Ovary (tissue), 3 donors: ENCODE measurements around the gene STX4.

Experiments used
- EP300 ChIP-seq: sonication (generic); formaldehyde crosslinking; IDR thresholded peaks from one replicate; pipeline ENCODE4 v1.6.1; 2017; ENCODE audit warnings: antibody characterized with exemption
- POLR2A ChIP-seq: fragments of 450-650 bp; IDR thresholded peaks from one replicate; pipeline ENCODE4 v1.6.1; 2017; ENCODE audit warnings: antibody characterized with exemption, mild to moderate bottlenecking, moderate library complexity
- TF ChIP-seq, protein P1 (sequence below), 3 donors: fragments of 450-650 bp in 2 of 3; fragments of 200-600 bp in 1 of 3; IDR thresholded peaks; one replicate each; pipeline versions ENCODE4 v1.5.1 to v1.8.0; 2016 to 2022; ENCODE audit warnings: antibody characterized with exemption in 3 of 3, mild to moderate bottlenecking in 1 of 3
- donor health status: DM: no; HTN: no; CAD: no.

DNA sequence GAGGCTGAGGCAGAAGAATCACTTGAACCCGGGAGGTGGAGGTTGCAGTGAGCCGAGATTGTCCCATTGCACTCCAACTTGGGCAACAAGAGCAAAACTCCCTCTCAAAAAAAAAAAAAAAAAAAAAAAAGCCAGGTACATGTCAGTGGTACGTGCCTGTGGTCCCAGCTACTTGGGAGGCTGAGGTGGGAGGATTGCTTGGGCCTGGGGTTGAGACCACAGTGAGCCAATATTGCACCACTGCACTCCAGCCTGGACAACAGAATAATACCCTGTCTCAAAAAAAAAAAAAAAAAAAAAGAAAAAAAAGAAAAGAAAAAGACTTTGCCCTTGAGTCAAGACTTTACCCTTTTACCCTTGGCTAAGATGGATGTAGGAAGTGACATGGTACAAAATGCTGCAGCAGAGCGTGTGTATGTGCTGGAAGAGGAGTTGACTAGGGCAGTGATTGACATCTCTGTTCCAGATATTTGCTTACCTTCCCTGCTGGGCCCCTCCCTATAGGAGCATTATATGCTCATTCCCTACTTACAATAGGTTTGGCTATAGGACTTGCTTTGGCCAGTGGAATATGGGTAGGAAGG is 10.6 kb downstream of the STX4 start:
- TF ChIP-seq POLR2A (no peak), EP300 (no peak)
- TF ChIP-seq, protein P1, sequence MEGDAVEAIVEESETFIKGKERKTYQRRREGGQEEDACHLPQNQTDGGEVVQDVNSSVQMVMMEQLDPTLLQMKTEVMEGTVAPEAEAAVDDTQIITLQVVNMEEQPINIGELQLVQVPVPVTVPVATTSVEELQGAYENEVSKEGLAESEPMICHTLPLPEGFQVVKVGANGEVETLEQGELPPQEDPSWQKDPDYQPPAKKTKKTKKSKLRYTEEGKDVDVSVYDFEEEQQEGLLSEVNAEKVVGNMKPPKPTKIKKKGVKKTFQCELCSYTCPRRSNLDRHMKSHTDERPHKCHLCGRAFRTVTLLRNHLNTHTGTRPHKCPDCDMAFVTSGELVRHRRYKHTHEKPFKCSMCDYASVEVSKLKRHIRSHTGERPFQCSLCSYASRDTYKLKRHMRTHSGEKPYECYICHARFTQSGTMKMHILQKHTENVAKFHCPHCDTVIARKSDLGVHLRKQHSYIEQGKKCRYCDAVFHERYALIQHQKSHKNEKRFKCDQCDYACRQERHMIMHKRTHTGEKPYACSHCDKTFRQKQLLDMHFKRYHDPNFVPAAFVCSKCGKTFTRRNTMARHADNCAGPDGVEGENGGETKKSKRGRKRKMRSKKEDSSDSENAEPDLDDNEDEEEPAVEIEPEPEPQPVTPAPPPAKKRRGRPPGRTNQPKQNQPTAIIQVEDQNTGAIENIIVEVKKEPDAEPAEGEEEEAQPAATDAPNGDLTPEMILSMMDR (IDR thresholded peaks at IDR 0.05): no peak
